HEK293 (cell line): ENCODE results near the gene CAMSAP3.

Source experiments
- CTCF ChIA-PET: fragments of 350-600 bp; formaldehyde crosslinking; extraction: SDS; loops from one replicate; lab custom pipeline; 2021; ENCODE audit warnings: antibody characterized with exemption; lab: Yijun Ruan, JAX
- POLR2A ChIA-PET: fragments of 300-600 bp; formaldehyde crosslinking; extraction: SDS; loops from one replicate; lab custom pipeline; 2020; ENCODE audit warnings: antibody characterized with exemption, inconsistent platforms; lab: Yijun Ruan, JAX
- H3K27ac ChIP-seq: fragments of 200-500 bp; sonication (Bioruptor generic); 2 replicates; pipeline ENCODE4 v1.5.1; 2014; ENCODE audit warnings: low read depth, low read length, control low read depth, inconsistent platforms; ENCODE audit errors: extremely low read depth
- H3K36me3 ChIP-seq, 2 experiments: fragments of 200-500 bp in 1 of 2; sonication (Bioruptor generic) in 1 of 2; 1 replicate in 1 of 2; 2 replicates in 1 of 2; pipeline ENCODE4 v1.5.1; 2014 to 2017; ENCODE audit warnings: inconsistent platforms in 2 of 2, low read length in 2 of 2; ENCODE audit not compliant: control insufficient read depth in 2 of 2, insufficient read depth in 1 of 2
- H3K4me1 ChIP-seq: fragments of 200-500 bp; sonication (Bioruptor generic); 2 replicates; pipeline ENCODE4 v1.5.1; 2014; ENCODE audit warnings: mild to moderate bottlenecking, low read length, inconsistent platforms; ENCODE audit not compliant: control insufficient read depth, insufficient read depth
- H3K4me3 ChIP-seq: 2 replicates; pipeline ENCODE4 v1.5.1; 2011; ENCODE audit warnings: low read depth, mild to moderate bottlenecking, control low read depth, low read length, moderate library complexity
- H3K9me3 ChIP-seq: fragments of 200-500 bp; sonication (Bioruptor generic); 2 replicates; pipeline ENCODE4 v1.5.1; 2014; ENCODE audit warnings: low read depth, low read length, inconsistent platforms; ENCODE audit not compliant: control insufficient read depth, insufficient read depth
- BCL11A ChIP-seq: fragments of 450-650 bp; formaldehyde crosslinking; IDR thresholded peaks from 2 replicates; pipeline ENCODE4 v1.5.1; 2016; ENCODE audit warnings: low read depth, missing biosample characterization, missing genetic modification characterization
- BCL11B ChIP-seq: fragments of 450-650 bp; formaldehyde crosslinking; IDR thresholded peaks from 2 replicates; pipeline ENCODE4 v1.5.1; 2016; ENCODE audit warnings: low read depth, missing biosample characterization, missing genetic modification characterization
- EGR2 ChIP-seq: fragments of 450-650 bp; formaldehyde crosslinking; IDR thresholded peaks from 2 replicates; pipeline ENCODE4 v1.5.1; 2016; ENCODE audit warnings: low read depth, missing biosample characterization, missing genetic modification characterization
- HOXA7 ChIP-seq: sonication (generic); formaldehyde crosslinking; IDR thresholded peaks from 2 replicates; pipeline ENCODE4 v1.8.1; 2022; ENCODE audit warnings: missing genetic modification reagents, borderline replicate concordance
- HOXD13 ChIP-seq: sonication (generic); formaldehyde crosslinking; IDR thresholded peaks from 2 replicates; pipeline ENCODE4 v1.8.0; 2022; ENCODE audit warnings: missing genetic modification reagents, borderline replicate concordance
- KLF8 ChIP-seq: fragments of 450-650 bp; formaldehyde crosslinking; IDR thresholded peaks from 2 replicates; pipeline ENCODE4 v1.5.1; 2016; ENCODE audit warnings: missing biosample characterization, missing genetic modification characterization
- OSR2 ChIP-seq: fragments of 450-650 bp; formaldehyde crosslinking; IDR thresholded peaks from 2 replicates; pipeline ENCODE4 v1.5.1; 2016; ENCODE audit warnings: missing biosample characterization, missing genetic modification characterization
- TRIM28 ChIP-seq: IDR thresholded peaks from 2 replicates; pipeline ENCODE4 v1.6.1; 2011; ENCODE audit warnings: low read length, control low read depth, borderline replicate concordance
- ZBTB21 ChIP-seq: fragments of 450-650 bp; formaldehyde crosslinking; IDR thresholded peaks from 2 replicates; pipeline ENCODE4 v1.5.1; 2017; ENCODE audit warnings: missing biosample characterization, missing genetic modification characterization
- ZNF239 ChIP-seq: fragments of 450-650 bp; formaldehyde crosslinking; IDR thresholded peaks from 2 replicates; pipeline ENCODE4 v1.5.1; 2016; ENCODE audit warnings: missing biosample characterization, missing genetic modification characterization
- ZNF24 ChIP-seq: fragments of 450-650 bp; formaldehyde crosslinking; IDR thresholded peaks from 2 replicates; pipeline ENCODE4 v1.5.1; 2016; ENCODE audit warnings: missing biosample characterization, missing genetic modification characterization
- ZNF266 ChIP-seq: fragments of 450-650 bp; formaldehyde crosslinking; IDR thresholded peaks from 2 replicates; pipeline ENCODE4 v1.5.1; 2016; ENCODE audit warnings: missing biosample characterization, missing genetic modification characterization, low read depth
- ZNF280D ChIP-seq: fragments of 450-650 bp; formaldehyde crosslinking; IDR thresholded peaks from 2 replicates; pipeline ENCODE4 v1.5.1; 2016; ENCODE audit warnings: missing biosample characterization, missing genetic modification characterization
- ZNF311 ChIP-seq: fragments of 450-650 bp; formaldehyde crosslinking; IDR thresholded peaks from 2 replicates; pipeline ENCODE4 v1.5.1; 2017; ENCODE audit warnings: missing biosample characterization, missing genetic modification characterization, borderline replicate concordance
- ZNF324 ChIP-seq: fragments of 450-650 bp; formaldehyde crosslinking; IDR thresholded peaks from 2 replicates; pipeline ENCODE4 v1.5.1; 2016; ENCODE audit warnings: missing biosample characterization, missing genetic modification characterization
- ZNF549 ChIP-seq: fragments of 450-650 bp; IDR thresholded peaks from 2 replicates; pipeline ENCODE4 v1.5.1; 2018; ENCODE audit warnings: missing biosample characterization, missing genetic modification characterization, mild to moderate bottlenecking, inconsistent platforms, moderate library complexity
- ZNF580 ChIP-seq: fragments of 450-650 bp; formaldehyde crosslinking; IDR thresholded peaks from 2 replicates; pipeline ENCODE4 v1.5.1; 2016; ENCODE audit warnings: missing biosample characterization, missing genetic modification characterization
- ZNF600 ChIP-seq: fragments of 450-650 bp; formaldehyde crosslinking; IDR thresholded peaks from 2 replicates; pipeline ENCODE4 v1.5.1; 2016; ENCODE audit warnings: missing biosample characterization, missing genetic modification characterization
- ZSCAN16 ChIP-seq: fragments of 450-650 bp; formaldehyde crosslinking; IDR thresholded peaks from 2 replicates; pipeline ENCODE4 v1.5.1; 2016; ENCODE audit warnings: missing biosample characterization, missing genetic modification characterization

CAMSAP3 gene

GRCh38 chr19:7545904-7546303 lies 49.8 kb upstream of the CAMSAP3 start:
- Histone ChIP-seq H3K4me1 (no peaks in the 10 kb centered on the region), H3K36me3 (peaks cover 0 to 29% of the 10 kb centered on the region in 2 experiments; a peak in 1 of 3 replicates), H3K9me3 (no peaks in the 10 kb centered on the region), H3K4me3 (no peak overlapping the region), H3K27ac (no peak overlapping the region)
- POLR2A ChIA-PET: interaction anchor here (0.6 kb wide), 1 partner anchor 83 kb away, joined by 3 read pairs; the partner anchor contains the start of genes PET100 and XAB2
- TF ChIP-seq BCL11B (tag by site-specific recombination) (no peak), EGR2 (peak; percentile 39; the same call in 1 of the 2 replicates)
- CTCF ChIA-PET: interaction anchor here (0.6 kb wide), 1 partner anchor 9 kb away, joined by 3 read pairs; no protein-coding TSS in a partner anchor

GRCh38 chr19:7547159-7547558 lies 48.5 kb upstream of the CAMSAP3 start:
- H3K36me3 ChIP-seq: peaks cover 0 to 25% of the 10 kb centered on the region in 2 experiments; a peak in 2 of 3 replicates
- no peak overlapping the region for H3K27ac ChIP-seq
- H3K4me1 ChIP-seq: no peaks in the 10 kb centered on the region
- TF ChIP-seq ZNF600 (tag by site-specific recombination) (no peak), OSR2 (tag by site-specific recombination) (no peak), ZSCAN16 (tag by site-specific recombination) (no peak), ZNF239 (tag by site-specific recombination) (no peak), KLF8 (tag by site-specific recombination) (no peak), BCL11A (tag by site-specific recombination) (no peak), ZNF580 (tag by site-specific recombination) (no peak), HOXD13 (CRISPR knock-in tag) (no peak)
- ChIA-PET CTCF (no interaction called here), POLR2A (interaction anchor here (0.7 kb wide), 1 partner anchor 263 kb away, joined by 3 read pairs; no protein-coding TSS in a partner anchor)
- H3K4me3 ChIP-seq: no peak overlapping the region
- no peaks in the 10 kb centered on the region for H3K9me3 ChIP-seq

GRCh38 chr19:7549429-7550148 lies 46.1 kb upstream of the CAMSAP3 start:
- CTCF ChIA-PET: no interaction called here

More at GRCh38 chr19:7549429-7550148, 46.1 kb upstream of the CAMSAP3 start:
- TF ChIP-seq HOXA7 (CRISPR knock-in tag): no peak
- no peak for TF ChIP-seq ZNF311 (tag by site-specific recombination)
- no peak for TF ChIP-seq ZBTB21
- no peak for TF ChIP-seq ZNF24 (tag by site-specific recombination)
- TF ChIP-seq ZNF549: no peak
- TF ChIP-seq ZNF266: no peak
- TF ChIP-seq ZNF280D (tag by site-specific recombination): no peak
- TF ChIP-seq ZNF324: no peak
- no peak for TF ChIP-seq TRIM28
- POLR2A ChIA-PET: no interaction called here
- Histone ChIP-seq H3K36me3 (peaks cover 0 to 15% of the 10 kb centered on the region in 2 experiments; a peak in 2 of 3 replicates), H3K4me1 (no peaks in the 10 kb centered on the region), H3K4me3 (no peak overlapping the region), H3K27ac (no peak overlapping the region), H3K9me3 (no peaks in the 10 kb centered on the region)
